CD4-positive, alpha-beta T cell (primary cell): ENCODE data around the gene PLPP7. TPM values are rescaled to one million over a fixed set of nuclear protein-coding genes. Genes with fewer than 3 reads are reported as not detected.

Experiments
- ATAC-seq: fragments of 200-7000 bp; cut with Tn5 transposase; one replicate; pipeline ENCODE4 v1.10.0; 2022; ENCODE audit warnings: mild to moderate bottlenecking; ENCODE audit not compliant: poor library complexity
- CTCF ChIA-PET: fragments of 350-600 bp; sonication (Branson Sonifier 250); formaldehyde crosslinking; loops from one replicate; lab custom pipeline; 2021; ENCODE audit warnings: antibody characterized with exemption, inconsistent platforms; lab: Charles Lee
- POLR2A ChIA-PET: fragments of 350-600 bp; sonication (Branson Sonifier 250); formaldehyde crosslinking; loops from one replicate; lab custom pipeline; 2021; ENCODE audit warnings: antibody characterized with exemption, inconsistent platforms; lab: Charles Lee
- DNase-seq, 14 experiments: peaks; one replicate each; pipeline ENCODE4 v3.0.0-alpha.2; 2013 to 2020; ENCODE audit warnings: mixed read lengths in 2 of 14
- H3K27ac ChIP-seq, 2 donors: one replicate each; pipeline versions ENCODE4 v1.5.1 to v1.7.0; 2013; ENCODE audit warnings: low read length in 2 of 2, low read depth in 1 of 2, mild to moderate bottlenecking in 1 of 2
- H3K27me3 ChIP-seq, 2 experiments: 1 replicate in 1 of 2; 2 replicates in 1 of 2; pipeline versions ENCODE4 v1.6.1 to v1.7.0; 2013; ENCODE audit warnings: low read length in 2 of 2, control low read depth in 1 of 2, mild to moderate bottlenecking in 1 of 2, moderate library complexity in 1 of 2; ENCODE audit not compliant: insufficient read depth in 2 of 2, control insufficient read depth in 1 of 2
- H3K36me3 ChIP-seq: one replicate; pipeline ENCODE4 v1.6.1; 2013; ENCODE audit warnings: low read length, control low read depth; ENCODE audit not compliant: insufficient read depth
- H3K4me1 ChIP-seq: one replicate; pipeline ENCODE4 v1.6.1; 2013; ENCODE audit warnings: low read length, control low read depth; ENCODE audit not compliant: insufficient read depth
- H3K4me3 ChIP-seq: one replicate; pipeline ENCODE4 v1.5.1; 2013; ENCODE audit warnings: mild to moderate bottlenecking, low read length, moderate library complexity
- H3K9me3 ChIP-seq, 2 experiments: 1 replicate in 1 of 2; 2 replicates in 1 of 2; pipeline versions ENCODE4 v1.6.1 to v1.7.0; 2013; ENCODE audit warnings: low read length in 2 of 2, mild to moderate bottlenecking in 2 of 2, control low read depth in 1 of 2, moderate library complexity in 1 of 2; ENCODE audit not compliant: control insufficient read depth in 1 of 2, insufficient read depth in 1 of 2
- H3K27ac Mint-ChIP-seq: one replicate; pipeline ENCODE4 v1.8.0; 2020; ENCODE audit warnings: mixed read lengths
- H3K27me3 Mint-ChIP-seq: one replicate; pipeline ENCODE4 v1.8.0; 2021; ENCODE audit warnings: mixed read lengths
- H3K36me3 Mint-ChIP-seq: one replicate; pipeline ENCODE4 v1.8.0; 2021; ENCODE audit warnings: low read depth, mixed read lengths
- H3K4me1 Mint-ChIP-seq: one replicate; pipeline ENCODE4 v1.8.0; 2021; ENCODE audit warnings: low read depth, mixed read lengths
- H3K4me3 Mint-ChIP-seq: one replicate; pipeline ENCODE4 v1.8.0; 2020; ENCODE audit warnings: mild to moderate bottlenecking, mixed read lengths
- H3K9me3 Mint-ChIP-seq: one replicate; pipeline ENCODE4 v1.8.0; 2020; ENCODE audit warnings: mixed read lengths
- intact Hi-C, 2 experiments: fragments of 100-400 bp; cut with DNase I in 1 of 2; cut with micrococcal nuclease in 1 of 2; formaldehyde crosslinking; loops; one replicate each; pipeline versions ENCODE4 v1.15.1 to v1.9.0; 2023 to 2025; cut with DNase I, micrococcal nuclease
- total RNA-seq, 174 experiments: library from RNA in 2 of 174; stranded (reverse) in 2 of 174; gene quantifications; one replicate each; pipeline ENCODE4 v1.2.3 and lab custom pipeline; 2021 to 2026
- TF ChIP-seq, protein P1 (sequence below): fragments of 200-600 bp; IDR thresholded peaks from one replicate; pipeline ENCODE4 v1.8.0; 2022; ENCODE audit warnings: antibody characterized with exemption, mild to moderate bottlenecking

PLPP7 gene
- total RNA-seq, 2 experiments from 2014 or later = 0.22 TPM; not detected in 1

DNA sequence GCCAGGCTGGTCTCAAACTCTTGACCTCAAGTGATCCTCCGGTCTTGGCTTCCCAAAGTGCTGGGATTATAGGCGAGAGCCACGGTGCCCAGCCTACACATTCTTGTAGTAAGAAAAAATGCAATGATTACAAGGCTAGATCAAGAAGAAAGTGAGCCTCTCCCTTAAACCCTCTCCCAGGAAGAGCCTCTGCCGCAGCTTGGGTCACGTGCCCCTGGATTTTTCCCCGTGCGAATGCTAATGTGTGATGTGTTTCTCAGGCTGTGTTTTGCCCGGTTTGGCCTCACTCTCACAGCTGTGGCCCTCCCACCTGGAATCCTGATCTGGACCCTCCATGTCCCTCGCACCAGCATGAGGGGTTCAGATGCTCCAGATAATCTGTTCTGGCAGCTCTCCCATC is 6.9 kb downstream of the PLPP7 start:
- no peaks in the 10 kb centered on the region for H3K9me3 Mint-ChIP-seq
- Histone ChIP-seq H3K36me3 (no peaks in the 10 kb centered on the region), H3K4me1 (no peaks in the 10 kb centered on the region), H3K9me3 (no peaks in the 10 kb centered on the region), H3K4me3 (no peak overlapping the region), H3K27ac (no peak overlapping the region), H3K27me3 (no peaks in the 10 kb centered on the region)
- DNase-seq (no peak), ATAC-seq (no peak)
- H3K27me3 Mint-ChIP-seq = no peaks in the 10 kb centered on the region
- POLR2A ChIA-PET = no interaction called here
- no peak overlapping the region for H3K27ac Mint-ChIP-seq
- CTCF ChIA-PET = no interaction called here
- no peak overlapping the region for H3K4me3 Mint-ChIP-seq
- intact Hi-C loops = no loop called here
- no peaks in the 10 kb centered on the region for H3K4me1 Mint-ChIP-seq
- no peaks in the 10 kb centered on the region for H3K36me3 Mint-ChIP-seq
- TF ChIP-seq, protein P1, sequence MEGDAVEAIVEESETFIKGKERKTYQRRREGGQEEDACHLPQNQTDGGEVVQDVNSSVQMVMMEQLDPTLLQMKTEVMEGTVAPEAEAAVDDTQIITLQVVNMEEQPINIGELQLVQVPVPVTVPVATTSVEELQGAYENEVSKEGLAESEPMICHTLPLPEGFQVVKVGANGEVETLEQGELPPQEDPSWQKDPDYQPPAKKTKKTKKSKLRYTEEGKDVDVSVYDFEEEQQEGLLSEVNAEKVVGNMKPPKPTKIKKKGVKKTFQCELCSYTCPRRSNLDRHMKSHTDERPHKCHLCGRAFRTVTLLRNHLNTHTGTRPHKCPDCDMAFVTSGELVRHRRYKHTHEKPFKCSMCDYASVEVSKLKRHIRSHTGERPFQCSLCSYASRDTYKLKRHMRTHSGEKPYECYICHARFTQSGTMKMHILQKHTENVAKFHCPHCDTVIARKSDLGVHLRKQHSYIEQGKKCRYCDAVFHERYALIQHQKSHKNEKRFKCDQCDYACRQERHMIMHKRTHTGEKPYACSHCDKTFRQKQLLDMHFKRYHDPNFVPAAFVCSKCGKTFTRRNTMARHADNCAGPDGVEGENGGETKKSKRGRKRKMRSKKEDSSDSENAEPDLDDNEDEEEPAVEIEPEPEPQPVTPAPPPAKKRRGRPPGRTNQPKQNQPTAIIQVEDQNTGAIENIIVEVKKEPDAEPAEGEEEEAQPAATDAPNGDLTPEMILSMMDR = no peak

DNA sequence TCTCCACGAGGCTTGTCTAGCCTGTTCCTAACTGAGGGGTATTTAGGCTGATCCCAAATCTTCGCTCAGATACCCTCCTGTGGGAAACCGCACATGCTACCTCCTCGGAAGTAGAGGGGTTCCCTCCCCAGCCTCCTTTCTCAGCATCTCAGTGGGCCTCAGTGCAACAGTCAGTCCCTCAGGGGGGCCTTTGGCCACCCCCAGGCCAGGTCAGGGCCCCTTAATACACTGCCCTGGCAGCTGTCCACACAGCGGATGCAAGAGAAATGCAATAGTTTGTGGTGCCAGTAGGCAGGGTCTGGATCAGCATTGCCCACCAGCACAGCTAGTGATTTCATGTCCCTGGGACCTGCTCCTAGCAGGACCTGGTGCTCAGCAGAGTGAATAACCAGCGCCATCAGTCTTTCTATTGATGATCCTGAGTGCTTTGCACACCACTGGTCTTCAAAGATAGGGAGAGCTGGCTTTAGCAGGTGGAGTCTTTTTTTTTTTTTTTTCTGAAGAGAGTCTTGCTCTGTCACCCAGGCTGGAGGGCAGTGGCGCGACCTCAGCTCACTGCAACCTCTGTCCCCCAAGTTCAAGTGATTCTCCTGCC is 7.5 kb downstream of the PLPP7 start:
- no peak overlapping the region for H3K4me3 Mint-ChIP-seq
- TF ChIP-seq, protein P1 = no peak
- ChIA-PET CTCF (no interaction called here), POLR2A (no interaction called here)
- Histone ChIP-seq H3K4me1 (no peaks in the 10 kb centered on the region), H3K4me3 (no peak overlapping the region), H3K36me3 (no peaks in the 10 kb centered on the region), H3K27ac (no peak overlapping the region), H3K9me3 (no peaks in the 10 kb centered on the region), H3K27me3 (no peaks in the 10 kb centered on the region)
- H3K27ac Mint-ChIP-seq = no peak overlapping the region
- intact Hi-C loops = no loop called here
- no peak for ATAC-seq
- H3K9me3 Mint-ChIP-seq = no peaks in the 10 kb centered on the region
- H3K36me3 Mint-ChIP-seq = no peaks in the 10 kb centered on the region
- no peaks in the 10 kb centered on the region for H3K27me3 Mint-ChIP-seq
- no peak for DNase-seq
- H3K4me1 Mint-ChIP-seq = no peaks in the 10 kb centered on the region

DNA sequence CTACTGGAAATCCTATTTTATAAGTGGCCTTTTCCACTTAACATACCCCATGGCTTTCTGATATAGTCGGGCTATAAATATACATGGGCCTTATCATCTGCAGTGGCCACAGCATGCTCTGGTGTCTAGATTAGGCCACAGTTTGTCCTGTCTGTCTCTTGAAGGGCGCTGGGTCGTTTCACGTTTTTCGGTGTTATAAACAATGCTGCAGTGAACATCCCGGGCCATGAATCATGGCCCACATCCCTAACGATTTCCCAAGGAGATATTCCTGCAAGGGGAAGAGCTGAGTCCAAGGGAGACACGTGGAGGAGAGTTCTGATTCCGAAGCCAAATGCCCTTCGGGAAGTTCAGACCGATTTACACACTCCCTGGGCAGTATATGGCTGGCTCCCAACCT is 8.4 kb downstream of the PLPP7 start:
- H3K4me3 Mint-ChIP-seq = no peak overlapping the region
- H3K9me3 Mint-ChIP-seq = no peaks in the 10 kb centered on the region
- H3K27me3 Mint-ChIP-seq = no peaks in the 10 kb centered on the region
- H3K27ac Mint-ChIP-seq = no peak overlapping the region
- Histone ChIP-seq H3K36me3 (no peaks in the 10 kb centered on the region), H3K4me1 (no peaks in the 10 kb centered on the region), H3K27me3 (no peaks in the 10 kb centered on the region), H3K4me3 (no peak overlapping the region), H3K9me3 (no peaks in the 10 kb centered on the region), H3K27ac (no peak overlapping the region)
- CTCF ChIA-PET = interaction anchor here (1.2 kb wide), 1 partner anchor 42 kb away, joined by 3 read pairs; no protein-coding TSS in a partner anchor
- intact Hi-C loops = no loop called here
- DNase-seq (no peak), ATAC-seq (no peak)
- no peaks in the 10 kb centered on the region for H3K36me3 Mint-ChIP-seq
- TF ChIP-seq, protein P1 = no peak
- POLR2A ChIA-PET = no interaction called here
- H3K4me1 Mint-ChIP-seq = no peaks in the 10 kb centered on the region
